MCF 10A (cell line): ENCODE measurements around the gene CTCFL. TPM values are rescaled to one million over a fixed set of nuclear protein-coding genes. Genes with fewer than 3 reads are reported as not detected.

ENCODE experiments used
- BruUV-seq: library from RNA; stranded (reverse); fragments of 400-500 nt; replicated peaks from 2 replicates; lab custom pipeline; 2021; lab: Mats Ljungman, UMichigan
- CTCF ChIA-PET: fragments of 300-600 bp; sonication (Branson Sonifier 250); formaldehyde crosslinking; extraction: SDS; loops from one replicate; lab custom pipeline; 2021; ENCODE audit warnings: antibody characterized with exemption, inconsistent platforms; lab: Yijun Ruan, JAX
- POLR2A ChIA-PET: fragments of 300-600, 350-650 bp; sonication (Branson Sonifier 250); formaldehyde crosslinking; extraction: SDS; loops from one replicate; lab custom pipeline; 2020; ENCODE audit warnings: antibody characterized with exemption, inconsistent platforms; lab: Yijun Ruan, JAX
- DNase-seq: peaks from one replicate; pipeline ENCODE4 v3.0.0-alpha.2; 2018; ENCODE audit not compliant: unreplicated experiment
- H3K27ac Mint-ChIP-seq: one replicate; pipeline ENCODE4 v1.8.0; 2022; ENCODE audit warnings: mild to moderate bottlenecking, low read depth, mixed read lengths; ENCODE audit not compliant: unreplicated experiment
- H3K27me3 Mint-ChIP-seq: one replicate; pipeline ENCODE4 v1.8.0; 2022; ENCODE audit warnings: mixed read lengths; ENCODE audit not compliant: insufficient read depth, unreplicated experiment
- H3K36me3 Mint-ChIP-seq: one replicate; pipeline ENCODE4 v1.8.0; 2022; ENCODE audit warnings: mild to moderate bottlenecking, moderate library complexity, mixed read lengths; ENCODE audit not compliant: insufficient read depth, unreplicated experiment
- H3K4me1 Mint-ChIP-seq: one replicate; pipeline ENCODE4 v1.8.0; 2022; ENCODE audit warnings: mixed read lengths; ENCODE audit not compliant: insufficient read depth, unreplicated experiment
- H3K4me3 Mint-ChIP-seq: one replicate; pipeline ENCODE4 v1.8.0; 2022; ENCODE audit warnings: mild to moderate bottlenecking, moderate library complexity, mixed read lengths; ENCODE audit not compliant: unreplicated experiment
- H3K9me3 Mint-ChIP-seq: one replicate; pipeline ENCODE4 v1.8.0; 2022; ENCODE audit warnings: mixed read lengths; ENCODE audit not compliant: unreplicated experiment
- CTCF ChIP-seq: fragments of 200-600 bp; IDR thresholded peaks from one replicate; pipeline ENCODE4 v1.8.0; 2022; ENCODE audit warnings: antibody characterized with exemption, mild to moderate bottlenecking; ENCODE audit not compliant: unreplicated experiment
- intact Hi-C: fragments of 100-400 bp; cut with micrococcal nuclease; formaldehyde crosslinking; loops from 2 replicates; pipeline ENCODE4 v1.14.1; 2022
- total RNA-seq: library from RNA; stranded (reverse); gene quantifications from 2 replicates; pipeline ENCODE4 v1.2.3, GENCODE V29; 2022

Gene CTCFL
- total RNA-seq, 1 experiment from 2014 or later, result not detected

GRCh38 chr20:57484772-57485171 lies 40.2 kb downstream of the CTCFL start:
- POLR2A ChIA-PET, result no interaction called here
- intact Hi-C loops, result no loop called here
- H3K27me3 Mint-ChIP-seq, result peaks cover 52% of the 10 kb centered on the region
- H3K36me3 Mint-ChIP-seq, result no peaks in the 10 kb centered on the region
- no peak overlapping the region for H3K4me3 Mint-ChIP-seq
- BruUV-seq, result no TSS peak
- TF ChIP-seq CTCF, result no peak
- no peaks in the 10 kb centered on the region for H3K4me1 Mint-ChIP-seq
- CTCF ChIA-PET, result interaction anchor here (0.6 to 0.9 kb wide), 2 partner anchors 14 to 686 kb away, joined by 3 read pairs; no protein-coding TSS in a partner anchor
- no peak overlapping the region for H3K27ac Mint-ChIP-seq
- H3K9me3 Mint-ChIP-seq, result no peaks in the 10 kb centered on the region
- no peak for DNase-seq

- Mint-ChIP-seq H3K36me3 (no peaks in the 10 kb centered on the region), H3K27me3 (peaks cover 53% of the 10 kb centered on the region), H3K9me3 (no peaks in the 10 kb centered on the region), H3K27ac (no peak overlapping the region), H3K4me3 (no peak overlapping the region), H3K4me1 (no peaks in the 10 kb centered on the region)
- intact Hi-C loops, result no loop called here
- ChIA-PET POLR2A (interaction anchor here (0.6 to 0.8 kb wide), 2 partner anchors 107 to 130 kb away, joined by 3 read pairs; no protein-coding TSS in a partner anchor), CTCF (interaction anchor here (0.9 kb wide), 1 partner anchor 110 kb away, joined by 3 read pairs; no protein-coding TSS in a partner anchor)
- no peak for TF ChIP-seq CTCF
- DNase-seq, result no peak
- no TSS peak for BruUV-seq
These were observed 41.5 kb downstream of the CTCFL start for GRCh38 chr20:57483287-57484050.

- Mint-ChIP-seq H3K36me3 (no peaks in the 10 kb centered on the region), H3K4me3 (no peak overlapping the region), H3K27ac (no peak overlapping the region), H3K9me3 (no peaks in the 10 kb centered on the region), H3K27me3 (peaks cover 53% of the 10 kb centered on the region), H3K4me1 (no peaks in the 10 kb centered on the region)
- CTCF ChIA-PET, result interaction anchor here (0.7 to 0.9 kb wide), 2 partner anchors 64 to 109 kb away, joined by 3 read pairs; no protein-coding TSS in a partner anchor
- TF ChIP-seq CTCF, result no peak
- intact Hi-C loops, result no loop called here
- BruUV-seq, result no TSS peak
- no peak for DNase-seq
- POLR2A ChIA-PET, result interaction anchor here (0.6 to 0.8 kb wide), 2 partner anchors 106 to 129 kb away, joined by 3 read pairs; no protein-coding TSS in a partner anchor
These were observed 42.1 kb downstream of the CTCFL start for GRCh38 chr20:57482796-57483195.

- Mint-ChIP-seq H3K4me1 (no peaks in the 10 kb centered on the region), H3K36me3 (no peaks in the 10 kb centered on the region), H3K4me3 (no peak overlapping the region), H3K27ac (no peak overlapping the region), H3K9me3 (no peaks in the 10 kb centered on the region), H3K27me3 (peaks cover 53% of the 10 kb centered on the region)
- CTCF ChIA-PET, result no interaction called here
- TF ChIP-seq CTCF, result no peak
- intact Hi-C loops, result no loop called here
- POLR2A ChIA-PET, result no interaction called here
- BruUV-seq, result no TSS peak
- no peak for DNase-seq
These were observed 42.8 kb downstream of the CTCFL start for GRCh38 chr20:57482148-57482547.
